Endothelial cell of umbilical vein (primary cell): Measurements from ENCODE around the gene CNTN1. TPM values are rescaled to one million over a fixed set of nuclear protein-coding genes. Genes with fewer than 3 reads are reported as not detected.

Experiments used
- BruUV-seq: library from RNA; stranded (reverse); fragments of 400-500 nt; replicated peaks from 2 replicates; lab custom pipeline; 2021; lab: Mats Ljungman, UMichigan
- CTCF ChIA-PET: fragments of 300-600, 350-600 bp; sonication (Branson Sonifier 250); formaldehyde crosslinking; loops from one replicate; lab custom pipeline; 2021; ENCODE audit warnings: antibody characterized with exemption, inconsistent platforms; lab: Charles Lee
- POLR2A ChIA-PET: fragments of 300-600, 350-600 bp; sonication (Branson Sonifier 250); formaldehyde crosslinking; loops from one replicate; lab custom pipeline; 2021; ENCODE audit warnings: antibody characterized with exemption, inconsistent platforms; lab: Charles Lee
- DNase-seq: peaks from one replicate; pipeline ENCODE4 v3.0.0-alpha.2; 2011; ENCODE audit warnings: low read depth, low spot score
- FAIRE-seq: peaks from 2 replicates; lab custom pipeline; 2011; peaks lifted over from hg19 to GRCh38; lab: Jason Lieb, UNC
- H2AFZ ChIP-seq: 2 replicates; pipeline ENCODE4 v1.6.0; 2012; ENCODE audit warnings: low read depth, low read length, control low read depth, inconsistent platforms
- H3K27ac ChIP-seq: 2 replicates; pipeline ENCODE4 v1.5.1; 2011; ENCODE audit warnings: low read depth, mild to moderate bottlenecking, control low read depth, low read length, moderate library complexity; ENCODE audit not compliant: insufficient read depth
- H3K27me3 ChIP-seq, 2 experiments: 2 replicates each; pipeline versions ENCODE4 v1.6.0 to v1.6.1; 2011; ENCODE audit warnings: low read length in 2 of 2, mixed read lengths in 1 of 2; ENCODE audit not compliant: control insufficient read depth in 2 of 2, insufficient read depth in 2 of 2
- H3K36me3 ChIP-seq, 2 experiments: 2 replicates in 1 of 2; 3 replicates in 1 of 2; pipeline ENCODE4 v1.5.1; 2011; ENCODE audit warnings: low read length in 2 of 2, mild to moderate bottlenecking in 1 of 2, moderate library complexity in 1 of 2; ENCODE audit not compliant: control insufficient read depth in 2 of 2, insufficient read depth in 2 of 2; ENCODE audit errors: extremely low read depth in 1 of 2
- H3K4me1 ChIP-seq: 3 replicates; pipeline ENCODE4 v1.5.1; 2011; ENCODE audit warnings: mild to moderate bottlenecking, low read length; ENCODE audit not compliant: control insufficient read depth, insufficient read depth; ENCODE audit errors: extremely low read depth
- H3K4me2 ChIP-seq: 2 replicates; pipeline ENCODE4 v1.6.1; 2011; ENCODE audit warnings: low read length, control low read depth, mixed read lengths; ENCODE audit not compliant: insufficient read depth
- H3K4me3 ChIP-seq, 3 experiments: fragments of 200-600 bp in 1 of 3; sonication (generic), shearing (Covaris generic) in 1 of 3; replicated peaks in 1 of 3; 2 replicates each; pipeline ENCODE4 v1.5.1; 2011 to 2016; ENCODE audit warnings: control low read depth in 3 of 3, low read length in 3 of 3, mild to moderate bottlenecking in 2 of 3, inconsistent platforms in 1 of 3, low read depth in 1 of 3, moderate library complexity in 1 of 3; ENCODE audit not compliant: insufficient read depth in 1 of 3
- H3K79me2 ChIP-seq: 2 replicates; pipeline ENCODE4 v1.6.0; 2012; ENCODE audit warnings: low read length, inconsistent platforms; ENCODE audit not compliant: control insufficient read depth, insufficient read depth
- H3K9ac ChIP-seq: replicated peaks from 2 replicates; pipeline ENCODE3; 2011; ENCODE audit warnings: low read length, control low read depth; ENCODE audit not compliant: insufficient read depth; ENCODE audit errors: extremely low read depth
- H3K9me1 ChIP-seq: replicated peaks from 3 replicates; pipeline ENCODE4 v1.6.0; 2011; ENCODE audit warnings: mild to moderate bottlenecking, low read length; ENCODE audit not compliant: control insufficient read depth, insufficient read depth; ENCODE audit errors: extremely low read depth
- H3K9me3 ChIP-seq: replicated peaks from 2 replicates; pipeline ENCODE4 v1.5.1; 2012; ENCODE audit warnings: low read length, inconsistent platforms; ENCODE audit not compliant: control insufficient read depth, insufficient read depth
- H4K20me1 ChIP-seq: replicated peaks from 2 replicates; pipeline ENCODE3; 2011; ENCODE audit warnings: mild to moderate bottlenecking, low read length; ENCODE audit not compliant: control insufficient read depth, insufficient read depth; ENCODE audit errors: extremely low read depth
- CTCF ChIP-seq, 2 donors: IDR thresholded peaks; 1 replicate in 1 of 2; 2 replicates in 1 of 2; pipeline ENCODE4 v1.5.1; 2011; ENCODE audit warnings: low read length in 2 of 2, mild to moderate bottlenecking in 2 of 2, moderate library complexity in 2 of 2, control low read depth in 1 of 2, inconsistent platforms in 1 of 2, low read depth in 1 of 2; ENCODE audit not compliant: insufficient read depth in 1 of 2; ENCODE audit errors: extremely low read depth in 1 of 2
- EZH2 ChIP-seq: IDR thresholded peaks from 2 replicates; pipeline ENCODE4 v1.6.1; 2012; ENCODE audit warnings: borderline replicate concordance, low read depth, mild to moderate bottlenecking, moderate library complexity, low read length, inconsistent platforms; ENCODE audit not compliant: severe bottlenecking
- FOS ChIP-seq: IDR thresholded peaks from 2 replicates; pipeline ENCODE4 v1.6.1; 2011; ENCODE audit warnings: mild to moderate bottlenecking, low read length, moderate library complexity, borderline replicate concordance; ENCODE audit not compliant: insufficient read depth
- GATA2 ChIP-seq: IDR thresholded peaks from 2 replicates; pipeline ENCODE4 v1.7.0; 2011; ENCODE audit warnings: low read depth, mild to moderate bottlenecking, moderate library complexity, mixed read lengths, low read length; ENCODE audit not compliant: insufficient read length, insufficient read depth
- JUN ChIP-seq: IDR thresholded peaks from 2 replicates; pipeline ENCODE4 v1.6.1; 2011; ENCODE audit warnings: borderline replicate concordance, low read depth; ENCODE audit not compliant: insufficient read length, insufficient read depth
- MAX ChIP-seq: IDR thresholded peaks from 2 replicates; pipeline ENCODE4 v1.6.1; 2011; ENCODE audit not compliant: insufficient read depth, insufficient read length
- MYC ChIP-seq: IDR thresholded peaks from one replicate; pipeline ENCODE4 v1.6.1; 2011; ENCODE audit warnings: mild to moderate bottlenecking, low read depth, low read length
- POLR2A ChIP-seq: IDR thresholded peaks from 2 replicates; pipeline ENCODE4 v1.6.1; 2012; ENCODE audit warnings: low read depth, mild to moderate bottlenecking, control low read depth, low read length
- POLR2AphosphoS5 ChIP-seq: IDR thresholded peaks from 2 replicates; pipeline ENCODE4 v1.6.1; 2012; ENCODE audit warnings: low read depth, mild to moderate bottlenecking, control low read depth, low read length, moderate library complexity; ENCODE audit not compliant: insufficient read depth
- dilution Hi-C: fragments of 300-500 bp; cut with MboI; formaldehyde crosslinking; loops from one replicate; pipeline ENCODE4 v1.15.0; 2019; ENCODE audit warnings: low sequenced_read_pairs; ENCODE audit not compliant: extremely low pct_ligation_motif_present
- intact Hi-C: fragments of 100-400 bp; cut with micrococcal nuclease; formaldehyde crosslinking; loops from one replicate; pipeline ENCODE4 v1.10.0; 2022
- polyA plus RNA-seq, 4 experiments: library from polyadenylated mRNA; depleted of rRNA in 3 of 4; stranded (reverse) in 3 of 4; unstranded in 1 of 4; fragments of >200 nt; gene quantifications; 2 replicates each; pipeline versions ENCODE4 v1.2.1 to v1.2.3, GENCODE V29; 2011 to 2012; ENCODE audit warnings: missing spikeins in 1 of 4
- total RNA-seq: library from RNA; stranded (reverse); gene quantifications from 2 replicates; pipeline ENCODE4 v1.2.3, GENCODE V29; 2021

Gene CNTN1
- total and polyA plus RNA-seq, 2 donors (not counting 3 experiments of a cell fraction or from before 2014, with no cell fraction given) = 0.07 TPM; not detected in 1

- Histone ChIP-seq H4K20me1 (no peaks in the 10 kb centered on the region), H3K79me2 (no peaks in the 10 kb centered on the region), H3K27me3 (no peaks in the 10 kb centered on the region), H3K4me1 (no peaks in the 10 kb centered on the region), H3K27ac (no peak overlapping the region), H3K9me1 (no peaks in the 10 kb centered on the region), H3K36me3 (no peaks in the 10 kb centered on the region), H2AFZ (no peak overlapping the region), H3K4me2 (no peak overlapping the region), H3K9me3 (no peaks in the 10 kb centered on the region), H3K9ac (no peak overlapping the region), H3K4me3 (no peak overlapping the region)
- ChIA-PET CTCF (no interaction called here), POLR2A (no interaction called here)
- dilution Hi-C loops (no loop called here), intact Hi-C loops (no loop called here)
- no peak for FAIRE-seq
- TF ChIP-seq FOS (no peak), EZH2 (no peak), MAX (no peak), GATA2 (no peak), MYC (no peak), JUN (no peak), CTCF (IDR thresholded peaks at IDR 0.05; ENCODE audit: extremely low read depth in 1 of 2, insufficient read depth in 1 of 2, low read depth in 1 of 2, low read length in 2 of 2) (no peak), POLR2A (no peak), POLR2AphosphoS5 (no peak)
- DNase-seq = no peak
- no TSS peak for BruUV-seq
These were observed 382.2 kb downstream of the CNTN1 start for GRCh38 chr12:41074473-41074769.
